SK-N-MC (cell line): ENCODE measurements around the gene DPYSL5.

Experiments
- EZH2 ChIP-seq: fragments of 200-600 bp; sonication (generic); IDR thresholded peaks from one replicate; pipeline ENCODE4 v1.6.1; 2017; ENCODE audit warnings: antibody characterized with exemption
- POLR2AphosphoS5 ChIP-seq: IDR thresholded peaks from 2 replicates; pipeline ENCODE4 v1.6.1; 2012; ENCODE audit warnings: mild to moderate bottlenecking, low read depth, low read length, borderline replicate concordance

- no peak for TF ChIP-seq POLR2AphosphoS5
- no peak for TF ChIP-seq EZH2
These were observed 122.5 kb downstream of the DPYSL5 start, which contains the start of gene MAPRE3 for GRCh38 chr2:26970244-26970927.
